HepG2 (cell line): ENCODE results near the gene GRAP. TPM values are rescaled to one million over a fixed set of nuclear protein-coding genes. Genes with fewer than 3 reads are reported as not detected.

Experiments
- DPF2 ChIP-seq: sonication (generic); formaldehyde crosslinking; IDR thresholded peaks from 2 replicates; pipeline ENCODE4 v1.4.0; 2020; ENCODE audit warnings: mild to moderate bottlenecking, low read depth, missing genetic modification reagents, borderline replicate concordance
- FOXM1 ChIP-seq: sonication (generic); formaldehyde crosslinking; IDR thresholded peaks from 2 replicates; pipeline ENCODE4 v1.5.0; 2020; ENCODE audit warnings: missing genetic modification reagents
- GZF1 ChIP-seq: sonication (generic); formaldehyde crosslinking; IDR thresholded peaks from 2 replicates; pipeline ENCODE4 v1.5.1; 2020; ENCODE audit warnings: mild to moderate bottlenecking, missing genetic modification reagents
- HNF1B ChIP-seq: sonication (generic); formaldehyde crosslinking; IDR thresholded peaks from 2 replicates; pipeline ENCODE4 v1.5.1; 2020; ENCODE audit warnings: mild to moderate bottlenecking, moderate library complexity, missing genetic modification reagents
- HNRNPH1 ChIP-seq: fragments of 200-400 bp; formaldehyde crosslinking; optimal IDR thresholded peaks from 2 replicates; pipeline ENCODE3; 2017; ENCODE audit warnings: mild to moderate bottlenecking, low read depth, low read length
- RELA ChIP-seq: sonication (generic); formaldehyde crosslinking; IDR thresholded peaks from 2 replicates; pipeline ENCODE4 v1.4.0; 2020; ENCODE audit warnings: missing genetic modification reagents
- SP5 ChIP-seq: IDR thresholded peaks from 2 replicates; pipeline ENCODE4 v1.6.1; 2016; ENCODE audit warnings: low read depth, borderline replicate concordance
- TCF7L2 ChIP-seq: IDR thresholded peaks from 2 replicates; pipeline ENCODE4 v1.6.1; 2011; ENCODE audit warnings: mild to moderate bottlenecking, low read depth, low read length, moderate library complexity
- ZNF468 ChIP-seq: sonication (generic); formaldehyde crosslinking; IDR thresholded peaks from 2 replicates; pipeline ENCODE4 v1.8.0; 2022; ENCODE audit warnings: mild to moderate bottlenecking, moderate library complexity, missing genetic modification reagents
- ZNF558 ChIP-seq: sonication (generic); formaldehyde crosslinking; IDR thresholded peaks from 2 replicates; pipeline ENCODE4 v1.9.0; 2022; ENCODE audit warnings: mild to moderate bottlenecking, missing genetic modification reagents, borderline replicate concordance
- ZNF597 ChIP-seq: sonication (generic); formaldehyde crosslinking; IDR thresholded peaks from 2 replicates; pipeline ENCODE4 v1.5.0; 2020; ENCODE audit warnings: missing genetic modification reagents
- ZNF7 ChIP-seq: IDR thresholded peaks from 2 replicates; pipeline ENCODE4 v1.6.1; 2016; ENCODE audit warnings: missing biosample characterization, missing genetic modification reagents
- ZNF75D ChIP-seq: sonication (generic); formaldehyde crosslinking; IDR thresholded peaks from 2 replicates; pipeline ENCODE4 v1.8.1; 2023; ENCODE audit warnings: missing genetic modification reagents, mild to moderate bottlenecking, borderline replicate concordance
- ZNF768 ChIP-seq: sonication (generic); formaldehyde crosslinking; IDR thresholded peaks from 2 replicates; pipeline ENCODE4 v1.4.0; 2020; ENCODE audit warnings: missing genetic modification reagents
- ZNF781 ChIP-seq: sonication (generic); formaldehyde crosslinking; IDR thresholded peaks from 2 replicates; pipeline ENCODE4 v1.5.1; 2020; ENCODE audit warnings: borderline replicate concordance, mild to moderate bottlenecking, missing genetic modification reagents; ENCODE audit errors: not compliant biosample characterization
- polyA plus RNA-seq, 8 experiments: library from polyadenylated mRNA; depleted of rRNA in 3 of 8; stranded (reverse) in 7 of 8; unstranded in 1 of 8; fragments of >200 nt; fragmentation: Illumina TruSeq in 4 of 8; extraction: Trizol in 4 of 8; gene quantifications; 2 replicates each; pipeline versions ENCODE4 v1.2.1 to v1.2.3, GENCODE V29; 2011 to 2016; ENCODE audit warnings: low read depth in 4 of 8, missing spikeins in 1 of 8, mixed read lengths in 1 of 8; ENCODE audit not compliant: insufficient read depth in 1 of 8
- total RNA-seq, 5 experiments: library from RNA; depleted of rRNA; stranded (reverse); fragments of >200 nt; fragmentation: Illumina TruSeq; extraction: Trizol; gene quantifications; 2 replicates each; pipeline ENCODE4 v1.2.3, GENCODE V29; 2016; ENCODE audit warnings: low read depth in 1 of 5
- TF ChIP-seq, protein P1 (sequence below): conservative IDR thresholded peaks from 2 replicates; pipeline ENCODE4 v1.6.1; 2018; ENCODE audit warnings: missing genetic modification reagents
- TF ChIP-seq, protein P2 (sequence below): sonication (generic); formaldehyde crosslinking; IDR thresholded peaks from 2 replicates; pipeline ENCODE4 v1.4.0; 2020; ENCODE audit warnings: missing genetic modification reagents, borderline replicate concordance
- TF ChIP-seq, protein P3 (sequence below): IDR thresholded peaks from 2 replicates; pipeline ENCODE4 v1.6.1; 2016; ENCODE audit warnings: low read depth
- TF ChIP-seq, protein P4 (sequence below): sonication (generic); formaldehyde crosslinking; IDR thresholded peaks from 2 replicates; pipeline ENCODE4 v1.4.0; 2020; ENCODE audit warnings: missing genetic modification reagents, mild to moderate bottlenecking, borderline replicate concordance

The GRAP gene
- total and polyA plus RNA-seq, 2 of the 13 experiments (the other 11 are each of a cell fraction or from before 2014, with no cell fraction given) = 0.77 to 1.7 TPM

DNA sequence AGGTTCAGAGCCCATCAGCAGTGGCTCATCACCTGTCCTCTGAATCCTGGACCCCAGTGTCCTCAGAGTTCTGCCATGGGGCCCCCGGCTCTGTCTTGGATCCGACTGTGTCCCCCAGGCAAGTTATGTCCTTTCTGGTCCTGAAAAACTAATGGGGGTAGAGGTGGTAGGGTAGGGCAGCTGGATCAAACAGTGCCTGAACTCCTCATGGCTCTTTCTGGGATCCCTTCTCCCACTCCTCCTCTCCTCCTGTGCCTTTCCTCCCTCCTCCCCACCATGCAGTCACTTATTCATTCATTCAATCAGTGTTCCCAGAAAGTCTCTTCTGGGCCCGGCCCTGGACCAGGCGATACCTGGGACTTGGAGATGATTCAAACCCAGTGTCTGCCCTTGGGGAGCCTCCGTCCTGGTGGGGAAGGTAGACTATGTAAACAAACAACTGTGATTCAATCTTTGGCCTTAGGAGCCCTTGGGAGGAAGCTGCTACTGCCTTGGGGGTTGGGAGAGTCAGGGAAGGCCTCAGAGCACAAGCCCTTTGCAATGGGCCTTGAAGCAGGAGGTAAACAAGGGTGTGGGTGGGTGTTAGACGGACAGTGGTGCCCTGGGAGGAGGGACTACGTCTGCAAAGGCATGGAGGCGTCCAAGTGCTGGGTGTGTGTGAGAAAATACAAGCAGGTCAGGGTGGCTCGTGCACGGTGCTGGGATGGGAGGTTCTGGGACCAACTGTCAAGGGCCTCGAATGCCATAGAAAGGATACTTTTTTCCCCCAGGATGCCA, 35.8 kb downstream of the GRAP start (continued):
- TF ChIP-seq HNF1B (CRISPR knock-in tag) (peak; percentile 49; the same call in 1 of the 2 replicates), SP5 (CRISPR knock-in tag) (no peak), FOXM1 (CRISPR knock-in tag) (no peak), ZNF468 (CRISPR knock-in tag) (no peak), HNRNPH1 (no peak), GZF1 (no peak), ZNF558 (CRISPR knock-in tag) (0 out of 2 replicates have a peak, but pooled peaks have one; percentile 44), ZNF781 (CRISPR knock-in tag) (peak; percentile 41), ZNF7 (CRISPR knock-in tag) (no peak), TCF7L2 (no peak), RELA (CRISPR knock-in tag) (no peak), ZNF597 (CRISPR knock-in tag) (no peak), ZNF75D (no peak), DPF2 (CRISPR knock-in tag) (no peak), ZNF768 (CRISPR knock-in tag) (no peak)
- TF ChIP-seq, protein P1, sequence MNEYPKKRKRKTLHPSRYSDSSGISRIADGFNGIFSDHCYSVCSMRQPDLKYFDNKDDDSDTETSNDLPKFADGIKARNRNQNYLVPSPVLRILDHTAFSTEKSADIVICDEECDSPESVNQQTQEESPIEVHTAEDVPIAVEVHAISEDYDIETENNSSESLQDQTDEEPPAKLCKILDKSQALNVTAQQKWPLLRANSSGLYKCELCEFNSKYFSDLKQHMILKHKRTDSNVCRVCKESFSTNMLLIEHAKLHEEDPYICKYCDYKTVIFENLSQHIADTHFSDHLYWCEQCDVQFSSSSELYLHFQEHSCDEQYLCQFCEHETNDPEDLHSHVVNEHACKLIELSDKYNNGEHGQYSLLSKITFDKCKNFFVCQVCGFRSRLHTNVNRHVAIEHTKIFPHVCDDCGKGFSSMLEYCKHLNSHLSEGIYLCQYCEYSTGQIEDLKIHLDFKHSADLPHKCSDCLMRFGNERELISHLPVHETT (CRISPR knock-in tag) = no peak
- TF ChIP-seq, protein P2, sequence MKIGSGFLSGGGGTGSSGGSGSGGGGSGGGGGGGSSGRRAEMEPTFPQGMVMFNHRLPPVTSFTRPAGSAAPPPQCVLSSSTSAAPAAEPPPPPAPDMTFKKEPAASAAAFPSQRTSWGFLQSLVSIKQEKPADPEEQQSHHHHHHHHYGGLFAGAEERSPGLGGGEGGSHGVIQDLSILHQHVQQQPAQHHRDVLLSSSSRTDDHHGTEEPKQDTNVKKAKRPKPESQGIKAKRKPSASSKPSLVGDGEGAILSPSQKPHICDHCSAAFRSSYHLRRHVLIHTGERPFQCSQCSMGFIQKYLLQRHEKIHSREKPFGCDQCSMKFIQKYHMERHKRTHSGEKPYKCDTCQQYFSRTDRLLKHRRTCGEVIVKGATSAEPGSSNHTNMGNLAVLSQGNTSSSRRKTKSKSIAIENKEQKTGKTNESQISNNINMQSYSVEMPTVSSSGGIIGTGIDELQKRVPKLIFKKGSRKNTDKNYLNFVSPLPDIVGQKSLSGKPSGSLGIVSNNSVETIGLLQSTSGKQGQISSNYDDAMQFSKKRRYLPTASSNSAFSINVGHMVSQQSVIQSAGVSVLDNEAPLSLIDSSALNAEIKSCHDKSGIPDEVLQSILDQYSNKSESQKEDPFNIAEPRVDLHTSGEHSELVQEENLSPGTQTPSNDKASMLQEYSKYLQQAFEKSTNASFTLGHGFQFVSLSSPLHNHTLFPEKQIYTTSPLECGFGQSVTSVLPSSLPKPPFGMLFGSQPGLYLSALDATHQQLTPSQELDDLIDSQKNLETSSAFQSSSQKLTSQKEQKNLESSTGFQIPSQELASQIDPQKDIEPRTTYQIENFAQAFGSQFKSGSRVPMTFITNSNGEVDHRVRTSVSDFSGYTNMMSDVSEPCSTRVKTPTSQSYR (CRISPR knock-in tag) = peak; percentile 46; the same call in 1 of the 2 replicates
- TF ChIP-seq, protein P3, sequence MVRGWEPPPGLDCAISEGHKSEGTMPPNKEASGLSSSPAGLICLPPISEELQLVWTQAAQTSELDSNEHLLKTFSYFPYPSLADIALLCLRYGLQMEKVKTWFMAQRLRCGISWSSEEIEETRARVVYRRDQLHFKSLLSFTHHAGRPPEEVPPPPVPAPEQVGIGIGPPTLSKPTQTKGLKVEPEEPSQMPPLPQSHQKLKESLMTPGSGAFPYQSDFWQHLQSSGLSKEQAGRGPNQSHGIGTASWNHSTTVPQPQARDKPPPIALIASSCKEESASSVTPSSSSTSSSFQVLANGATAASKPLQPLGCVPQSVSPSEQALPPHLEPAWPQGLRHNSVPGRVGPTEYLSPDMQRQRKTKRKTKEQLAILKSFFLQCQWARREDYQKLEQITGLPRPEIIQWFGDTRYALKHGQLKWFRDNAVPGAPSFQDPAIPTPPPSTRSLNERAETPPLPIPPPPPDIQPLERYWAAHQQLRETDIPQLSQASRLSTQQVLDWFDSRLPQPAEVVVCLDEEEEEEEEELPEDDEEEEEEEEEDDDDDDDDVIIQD = no peak
- TF ChIP-seq, protein P4, sequence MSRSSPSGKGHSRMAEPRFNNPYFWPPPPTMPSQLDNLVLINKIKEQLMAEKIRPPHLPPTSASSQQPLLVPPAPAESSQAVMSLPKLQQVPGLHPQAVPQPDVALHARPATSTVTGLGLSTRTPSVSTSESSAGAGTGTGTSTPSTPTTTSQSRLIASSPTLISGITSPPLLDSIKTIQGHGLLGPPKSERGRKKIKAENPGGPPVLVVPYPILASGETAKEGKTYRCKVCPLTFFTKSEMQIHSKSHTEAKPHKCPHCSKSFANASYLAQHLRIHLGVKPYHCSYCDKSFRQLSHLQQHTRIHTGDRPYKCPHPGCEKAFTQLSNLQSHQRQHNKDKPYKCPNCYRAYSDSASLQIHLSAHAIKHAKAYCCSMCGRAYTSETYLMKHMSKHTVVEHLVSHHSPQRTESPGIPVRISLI (CRISPR knock-in tag) = no peak
